Measurements from ENCODE around the gene ST6GALNAC1.

DNA sequence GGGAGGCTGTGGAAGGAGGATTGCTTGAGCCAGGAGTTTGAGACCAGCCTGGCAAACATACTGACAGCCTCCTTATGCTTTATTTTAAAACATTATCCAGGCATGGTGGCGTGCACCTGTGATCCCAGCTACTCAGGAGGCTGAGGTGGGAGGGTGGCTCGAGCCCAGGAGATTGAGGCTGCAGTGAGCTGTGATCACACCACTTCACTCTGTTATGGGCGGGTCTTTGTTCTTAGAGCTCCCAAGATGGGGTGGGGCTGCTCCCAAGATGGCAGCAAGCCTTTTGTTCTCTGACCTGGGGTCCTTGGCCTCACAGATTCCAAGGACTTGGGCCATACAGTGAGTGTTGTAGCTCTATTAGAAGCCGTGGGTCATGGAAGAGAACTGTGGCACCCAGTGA, 31.8 kb downstream of the ST6GALNAC1 start:
- TF ChIP-seq, protein P1, sequence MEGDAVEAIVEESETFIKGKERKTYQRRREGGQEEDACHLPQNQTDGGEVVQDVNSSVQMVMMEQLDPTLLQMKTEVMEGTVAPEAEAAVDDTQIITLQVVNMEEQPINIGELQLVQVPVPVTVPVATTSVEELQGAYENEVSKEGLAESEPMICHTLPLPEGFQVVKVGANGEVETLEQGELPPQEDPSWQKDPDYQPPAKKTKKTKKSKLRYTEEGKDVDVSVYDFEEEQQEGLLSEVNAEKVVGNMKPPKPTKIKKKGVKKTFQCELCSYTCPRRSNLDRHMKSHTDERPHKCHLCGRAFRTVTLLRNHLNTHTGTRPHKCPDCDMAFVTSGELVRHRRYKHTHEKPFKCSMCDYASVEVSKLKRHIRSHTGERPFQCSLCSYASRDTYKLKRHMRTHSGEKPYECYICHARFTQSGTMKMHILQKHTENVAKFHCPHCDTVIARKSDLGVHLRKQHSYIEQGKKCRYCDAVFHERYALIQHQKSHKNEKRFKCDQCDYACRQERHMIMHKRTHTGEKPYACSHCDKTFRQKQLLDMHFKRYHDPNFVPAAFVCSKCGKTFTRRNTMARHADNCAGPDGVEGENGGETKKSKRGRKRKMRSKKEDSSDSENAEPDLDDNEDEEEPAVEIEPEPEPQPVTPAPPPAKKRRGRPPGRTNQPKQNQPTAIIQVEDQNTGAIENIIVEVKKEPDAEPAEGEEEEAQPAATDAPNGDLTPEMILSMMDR (IDR thresholded peaks at IDR 0.05; ENCODE audit: extremely low read depth in 1 of 2, insufficient read depth in 1 of 2, low read depth in 1 of 2, low read length in 2 of 2), result no peak
- no peak for TF ChIP-seq FOS (IDR thresholded peaks at IDR 0.05; ENCODE audit: borderline replicate concordance, insufficient read depth, low read length)
- TF ChIP-seq GATA2 (IDR thresholded peaks at IDR 0.05; ENCODE audit: insufficient read depth, insufficient read length, low read depth, low read length), result no peak

Measured in endothelial cell of umbilical vein (primary cell).